HepG2 (cell line): ENCODE data around the gene TSR1. TPM values are rescaled to one million over a fixed set of nuclear protein-coding genes. Genes with fewer than 3 reads are reported as not detected.

ENCODE experiments used
- MLLT10 ChIP-seq: sonication (generic); formaldehyde crosslinking; IDR thresholded peaks from 2 replicates; pipeline ENCODE4 v1.4.0; 2020; ENCODE audit warnings: missing genetic modification reagents
- NCOA1 ChIP-seq: sonication (generic); formaldehyde crosslinking; IDR thresholded peaks from 2 replicates; pipeline ENCODE4 v1.9.0; 2021; ENCODE audit warnings: missing genetic modification reagents
- SOX5 ChIP-seq: IDR thresholded peaks from 2 replicates; pipeline ENCODE4 v1.6.1; 2016; ENCODE audit warnings: borderline replicate concordance
- TCF7 ChIP-seq: sonication (generic); IDR thresholded peaks from 2 replicates; pipeline ENCODE4 v1.6.1; 2016; ENCODE audit warnings: antibody characterized with exemption, low read depth
- ZFAT ChIP-seq: sonication (generic); formaldehyde crosslinking; conservative IDR thresholded peaks from 2 replicates; pipeline ENCODE4 v1.8.1; 2023; ENCODE audit warnings: missing genetic modification reagents, inconsistent platforms
- ZNF687 ChIP-seq: sonication (generic); formaldehyde crosslinking; IDR thresholded peaks from 2 replicates; pipeline ENCODE4 v1.5.1; 2020; ENCODE audit warnings: mild to moderate bottlenecking, missing genetic modification reagents, moderate library complexity
- ZNF792 ChIP-seq: IDR thresholded peaks from 2 replicates; pipeline ENCODE4 v1.6.1; 2016
- polyA plus RNA-seq, 8 experiments: library from polyadenylated mRNA; depleted of rRNA in 3 of 8; stranded (reverse) in 7 of 8; unstranded in 1 of 8; fragments of >200 nt; fragmentation: Illumina TruSeq in 4 of 8; extraction: Trizol in 4 of 8; gene quantifications; 2 replicates each; pipeline versions ENCODE4 v1.2.1 to v1.2.3, GENCODE V29; 2011 to 2016; ENCODE audit warnings: low read depth in 4 of 8, missing spikeins in 1 of 8, mixed read lengths in 1 of 8; ENCODE audit not compliant: insufficient read depth in 1 of 8
- total RNA-seq, 5 experiments: library from RNA; depleted of rRNA; stranded (reverse); fragments of >200 nt; fragmentation: Illumina TruSeq; extraction: Trizol; gene quantifications; 2 replicates each; pipeline ENCODE4 v1.2.3, GENCODE V29; 2016; ENCODE audit warnings: low read depth in 1 of 5
- TF ChIP-seq, protein P1 (sequence below): sonication (generic); formaldehyde crosslinking; IDR thresholded peaks from 2 replicates; pipeline ENCODE4 v1.8.1; 2023; ENCODE audit warnings: missing genetic modification reagents, inconsistent platforms, borderline replicate concordance
- TF ChIP-seq, protein P2 (sequence below): sonication (generic); formaldehyde crosslinking; IDR thresholded peaks from 2 replicates; pipeline ENCODE4 v1.8.0; 2023; ENCODE audit warnings: mild to moderate bottlenecking, missing genetic modification reagents

The TSR1 gene
- total and polyA plus RNA-seq, 2 of the 13 experiments (the other 11 are each of a cell fraction or from before 2014, with no cell fraction given) = 7.1 to 65.8 TPM

GRCh38 chr17:2378905-2379304 is 42.6 kb upstream of the TSR1 start (continued):
- no peak for TF ChIP-seq ZNF687
- TF ChIP-seq ZFAT (CRISPR knock-in tag) = no peak
- TF ChIP-seq, protein P1, sequence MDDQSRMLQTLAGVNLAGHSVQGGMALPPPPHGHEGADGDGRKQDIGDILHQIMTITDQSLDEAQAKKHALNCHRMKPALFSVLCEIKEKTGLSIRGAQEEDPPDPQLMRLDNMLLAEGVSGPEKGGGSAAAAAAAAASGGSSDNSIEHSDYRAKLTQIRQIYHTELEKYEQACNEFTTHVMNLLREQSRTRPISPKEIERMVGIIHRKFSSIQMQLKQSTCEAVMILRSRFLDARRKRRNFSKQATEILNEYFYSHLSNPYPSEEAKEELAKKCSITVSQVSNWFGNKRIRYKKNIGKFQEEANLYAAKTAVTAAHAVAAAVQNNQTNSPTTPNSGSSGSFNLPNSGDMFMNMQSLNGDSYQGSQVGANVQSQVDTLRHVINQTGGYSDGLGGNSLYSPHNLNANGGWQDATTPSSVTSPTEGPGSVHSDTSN (CRISPR knock-in tag) = no peak
- no peak for TF ChIP-seq NCOA1
- no peak for TF ChIP-seq MLLT10 (CRISPR knock-in tag)
- no peak for TF ChIP-seq TCF7
- TF ChIP-seq SOX5 (CRISPR knock-in tag) = no peak
- TF ChIP-seq ZNF792 (CRISPR knock-in tag) = no peak
- TF ChIP-seq, protein P2, sequence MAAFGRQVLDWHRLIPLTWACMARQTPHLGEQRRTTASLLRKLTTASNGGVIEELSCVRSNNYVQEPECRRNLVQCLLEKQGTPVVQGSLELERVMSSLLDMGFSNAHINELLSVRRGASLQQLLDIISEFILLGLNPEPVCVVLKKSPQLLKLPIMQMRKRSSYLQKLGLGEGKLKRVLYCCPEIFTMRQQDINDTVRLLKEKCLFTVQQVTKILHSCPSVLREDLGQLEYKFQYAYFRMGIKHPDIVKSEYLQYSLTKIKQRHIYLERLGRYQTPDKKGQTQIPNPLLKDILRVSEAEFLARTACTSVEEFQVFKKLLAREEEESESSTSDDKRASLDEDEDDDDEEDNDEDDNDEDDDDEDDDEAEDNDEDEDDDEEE (CRISPR knock-in tag) = no peak
